HG03342 (cell line): ENCODE measurements around the gene IMPDH2.

Experiments
- ATAC-seq: cut with Tn5 transposase; IDR thresholded peaks from one replicate; pipeline ENCODE4 v1.9.1; 2021; ENCODE audit warnings: mild to moderate bottlenecking, moderate library complexity; ENCODE audit not compliant: unreplicated experiment

The IMPDH2 gene

GRCh38 chr3:48984663-48985062, 44.5 kb downstream of the IMPDH2 start:
- no peak for ATAC-seq

- ATAC-seq: no peak
Measured at GRCh38 chr3:48983096-48983495, 46.1 kb downstream of the IMPDH2 start.

GRCh38 chr3:48982686-48983085, 46.5 kb downstream of the IMPDH2 start:
- no peak for ATAC-seq

GRCh38 chr3:48982016-48982415, 47.2 kb downstream of the IMPDH2 start:
- ATAC-seq: no peak

- no peak for ATAC-seq
Measured at GRCh38 chr3:48980295-48980694, 48.9 kb downstream of the IMPDH2 start.

- no peak for ATAC-seq
Measured at GRCh38 chr3:48979451-48979850, 49.7 kb downstream of the IMPDH2 start.
